ENCODE data around the gene LGMN.
A peak's percentile ranks its signal among the peaks of the same experiment; 100 is the strongest.

The LGMN gene

DNA sequence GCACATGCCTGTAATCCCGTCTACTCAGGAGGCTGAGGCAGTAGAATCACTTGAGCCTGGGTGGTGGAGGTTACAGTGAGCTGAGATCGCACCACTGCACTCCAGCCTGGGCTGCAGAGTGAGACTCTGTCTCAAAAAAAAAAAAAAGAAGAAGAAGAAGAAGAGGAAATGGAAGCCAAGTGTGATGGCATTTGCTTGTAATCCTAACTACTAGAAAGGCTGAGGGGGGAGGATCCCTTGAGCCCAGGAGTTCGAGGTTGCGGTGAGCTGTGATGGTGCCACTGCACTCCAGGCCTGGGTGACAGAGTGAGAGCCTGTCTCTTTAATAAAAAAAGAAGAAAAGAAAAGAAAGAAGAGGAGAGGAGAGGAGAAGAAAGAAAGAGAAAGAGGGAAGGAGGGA, 52.1 kb downstream of the LGMN start:
- H3K9ac ChIP-seq (ENCODE audit: low read length), result no peak overlapping the region
- no peaks in the 10 kb centered on the region for H3K36me3 ChIP-seq (ENCODE audit: control insufficient read depth, insufficient read depth, low read length)
- H3K27me3 ChIP-seq (ENCODE audit: control insufficient read depth, insufficient read depth, low read length), result no peaks in the 10 kb centered on the region
- no peak overlapping the region for H3K27ac ChIP-seq (ENCODE audit: low read depth, low read length)
- peaks cover 17% of the 10 kb centered on the region for H3K4me1 ChIP-seq (ENCODE audit: control insufficient read depth, insufficient read depth, low read length)
- no peak overlapping the region for H3K4me3 ChIP-seq (ENCODE audit: low read length)

DNA sequence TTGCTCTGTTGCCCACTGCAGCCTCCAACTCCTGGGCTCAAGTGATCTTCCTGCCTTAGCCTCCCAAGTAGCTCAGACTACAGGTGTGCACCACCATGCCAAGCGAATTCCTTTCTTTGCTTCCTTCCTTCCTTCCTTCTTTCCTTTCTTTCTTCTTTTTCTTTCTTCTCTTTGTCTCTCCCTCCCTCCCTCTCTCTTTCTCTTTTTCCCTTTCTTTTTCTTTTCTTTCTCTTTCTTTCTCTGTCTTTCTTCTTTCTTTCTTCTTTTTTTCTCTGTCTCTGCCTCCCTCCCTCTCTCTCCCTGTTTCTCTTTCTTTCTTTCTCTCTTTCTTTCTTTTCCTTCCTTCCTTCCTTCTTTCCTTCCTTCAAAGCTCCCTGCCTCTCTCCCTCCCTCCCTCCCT, 52.9 kb downstream of the LGMN start:
- Histone ChIP-seq H3K27ac (ENCODE audit: low read depth, low read length) (no peak overlapping the region), H3K4me1 (ENCODE audit: control insufficient read depth, insufficient read depth, low read length) (peaks cover 17% of the 10 kb centered on the region), H3K9ac (ENCODE audit: low read length) (no peak overlapping the region), H3K27me3 (ENCODE audit: control insufficient read depth, insufficient read depth, low read length) (no peaks in the 10 kb centered on the region), H3K36me3 (ENCODE audit: control insufficient read depth, insufficient read depth, low read length) (no peaks in the 10 kb centered on the region), H3K4me3 (ENCODE audit: low read length) (no peak overlapping the region)

- Histone ChIP-seq H3K4me1 (ENCODE audit: control insufficient read depth, insufficient read depth, low read length) (peaks cover 17% of the 10 kb centered on the region), H3K4me3 (ENCODE audit: low read length) (no peak overlapping the region), H3K27ac (ENCODE audit: low read depth, low read length) (no peak overlapping the region), H3K9ac (ENCODE audit: low read length) (no peak overlapping the region), H3K27me3 (ENCODE audit: control insufficient read depth, insufficient read depth, low read length) (no peaks in the 10 kb centered on the region), H3K36me3 (ENCODE audit: control insufficient read depth, insufficient read depth, low read length) (no peaks in the 10 kb centered on the region)
Observed at GRCh38 chr14:92694807-92695206, 53.6 kb downstream of the LGMN start.

GRCh38 chr14:92693998-92694795, 54.2 kb downstream of the LGMN start:
- Histone ChIP-seq H3K9ac (ENCODE audit: low read length) (no peak overlapping the region), H3K4me3 (ENCODE audit: low read length) (no peak overlapping the region), H3K27ac (ENCODE audit: low read depth, low read length) (no peak overlapping the region), H3K27me3 (ENCODE audit: control insufficient read depth, insufficient read depth, low read length) (no peaks in the 10 kb centered on the region), H3K36me3 (ENCODE audit: control insufficient read depth, insufficient read depth, low read length) (no peaks in the 10 kb centered on the region), H3K4me1 (ENCODE audit: control insufficient read depth, insufficient read depth, low read length) (peaks cover 17% of the 10 kb centered on the region)

DNA sequence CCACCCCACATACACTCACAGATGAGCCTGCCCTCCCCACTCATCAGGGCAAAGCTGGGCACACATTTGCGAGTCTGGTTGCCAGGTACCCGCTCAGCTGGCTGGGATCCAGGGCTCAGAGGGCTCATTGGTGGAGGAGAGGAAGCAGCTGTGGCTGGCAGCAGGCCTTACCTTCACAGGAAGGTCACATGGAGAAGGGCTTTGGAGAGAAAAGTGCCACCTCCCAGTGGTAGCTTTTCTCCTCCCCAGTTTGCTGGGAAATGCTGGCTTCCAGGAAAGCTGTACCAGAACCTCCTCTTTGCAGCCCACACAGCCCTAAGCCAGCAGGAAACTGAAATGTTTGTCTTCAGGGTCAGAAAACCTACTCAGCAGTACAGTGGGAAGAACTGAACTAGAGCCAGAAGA, 55.6 kb downstream of the LGMN start:
- H3K36me3 ChIP-seq (ENCODE audit: control insufficient read depth, insufficient read depth, low read length), result no peaks in the 10 kb centered on the region
- H3K27ac ChIP-seq (ENCODE audit: low read depth, low read length), result peak overlapping the region; percentile 40
- H3K4me3 ChIP-seq (ENCODE audit: low read length), result no peak overlapping the region
- H3K4me1 ChIP-seq (ENCODE audit: control insufficient read depth, insufficient read depth, low read length), result peaks cover 17% of the 10 kb centered on the region
- no peaks in the 10 kb centered on the region for H3K27me3 ChIP-seq (ENCODE audit: control insufficient read depth, insufficient read depth, low read length)
- H3K9ac ChIP-seq (ENCODE audit: low read length), result no peak overlapping the region

- Histone ChIP-seq H3K4me3 (ENCODE audit: low read length) (no peak overlapping the region), H3K27me3 (ENCODE audit: control insufficient read depth, insufficient read depth, low read length) (no peaks in the 10 kb centered on the region), H3K4me1 (ENCODE audit: control insufficient read depth, insufficient read depth, low read length) (peaks cover 19% of the 10 kb centered on the region), H3K9ac (ENCODE audit: low read length) (no peak overlapping the region), H3K36me3 (ENCODE audit: control insufficient read depth, insufficient read depth, low read length) (peaks cover 3% of the 10 kb centered on the region), H3K27ac (ENCODE audit: low read depth, low read length) (no peak overlapping the region)
Observed at GRCh38 chr14:92690171-92691011, 58.0 kb downstream of the LGMN start.

DNA sequence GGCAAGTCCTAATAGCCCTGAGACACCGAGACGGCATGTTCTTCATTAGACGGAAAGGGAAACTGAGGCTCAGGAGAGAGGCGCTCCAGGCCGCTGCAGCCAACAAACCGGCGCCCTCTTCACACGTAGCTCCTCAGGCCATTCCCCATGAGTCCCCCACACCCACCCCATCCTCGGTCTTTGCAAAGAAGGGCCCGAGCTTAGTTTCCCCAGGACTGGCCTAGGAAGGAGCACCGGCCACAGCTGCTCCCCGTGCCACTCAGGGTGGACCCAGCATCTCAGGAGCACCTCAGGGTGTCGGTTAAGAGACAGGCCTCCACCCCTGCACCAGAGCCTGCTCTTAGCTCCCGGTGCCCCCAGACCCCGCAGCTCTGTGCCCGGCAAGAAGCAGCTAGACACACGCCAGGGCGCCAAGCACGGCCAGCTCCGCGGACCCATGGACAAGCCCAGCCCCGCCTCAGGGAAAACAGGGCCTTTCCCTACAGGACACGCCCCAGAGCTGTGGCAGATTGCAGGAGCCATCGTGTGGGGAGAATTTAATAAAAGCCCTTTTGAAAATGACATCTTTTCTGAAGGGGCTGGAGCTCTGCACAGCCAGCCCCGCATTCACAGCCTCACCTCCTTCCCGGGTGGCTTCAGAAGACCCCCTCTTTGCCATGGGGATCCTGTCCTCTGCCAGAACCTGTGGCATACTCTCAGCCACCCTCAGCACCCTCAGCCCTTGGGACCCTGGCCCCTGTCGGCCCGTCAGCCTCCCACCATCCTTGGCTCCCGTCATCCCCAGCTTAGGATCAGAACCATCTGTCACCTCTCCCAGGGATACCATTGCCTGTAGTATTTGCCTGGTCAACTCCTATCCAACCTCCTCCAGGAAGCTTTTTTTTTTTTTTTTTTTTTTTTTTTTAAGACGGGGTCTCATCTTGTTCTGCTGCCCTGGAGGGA, 59.7 kb downstream of the LGMN start:
- Histone ChIP-seq H3K27me3 (ENCODE audit: control insufficient read depth, insufficient read depth, low read length) (no peaks in the 10 kb centered on the region), H3K4me3 (ENCODE audit: low read length) (no peak overlapping the region), H3K9ac (ENCODE audit: low read length) (no peak overlapping the region), H3K36me3 (ENCODE audit: control insufficient read depth, insufficient read depth, low read length) (peaks cover 3% of the 10 kb centered on the region), H3K27ac (ENCODE audit: low read depth, low read length) (no peak overlapping the region), H3K4me1 (ENCODE audit: control insufficient read depth, insufficient read depth, low read length) (peaks cover 18% of the 10 kb centered on the region)

DNA sequence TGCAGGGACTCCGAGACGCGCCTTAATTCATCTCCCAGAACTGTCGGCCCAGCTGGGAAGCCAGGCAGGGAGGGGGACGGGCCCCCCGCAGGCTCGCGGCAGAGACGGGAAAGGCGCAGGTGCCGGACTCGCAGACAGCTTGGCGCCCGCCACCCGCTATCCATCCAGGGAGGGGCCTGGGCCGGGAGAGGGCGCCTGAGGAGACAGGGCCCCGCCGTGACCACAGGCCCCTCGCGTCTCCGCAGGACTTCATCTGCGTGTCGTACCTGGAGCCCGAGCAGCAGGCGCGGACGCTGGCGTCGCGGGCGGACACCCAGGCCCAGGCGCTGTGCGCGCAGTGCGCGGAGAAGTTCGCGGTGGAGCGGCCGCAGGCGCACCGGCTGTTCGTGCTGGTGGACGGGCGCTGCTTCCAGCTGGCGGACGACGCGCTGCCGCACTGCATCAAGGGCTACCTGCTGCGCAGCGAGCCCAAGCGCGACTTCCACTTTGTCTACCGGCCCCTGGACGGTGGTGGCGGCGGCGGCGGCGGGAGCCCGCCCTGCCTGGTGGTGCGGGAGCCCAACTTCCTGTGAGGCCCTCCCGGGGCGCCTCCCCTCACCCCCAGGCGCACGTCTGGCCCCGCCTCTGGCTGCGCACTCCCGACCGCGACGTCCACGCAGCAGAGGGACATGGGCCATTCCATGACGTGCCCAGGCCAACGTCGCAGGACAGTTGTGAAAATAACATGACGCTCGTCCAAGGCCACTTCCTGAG, 60.6 kb downstream of the LGMN start:
- H3K4me3 ChIP-seq (ENCODE audit: low read length), result peak overlapping the region; percentile 50
- H3K36me3 ChIP-seq (ENCODE audit: control insufficient read depth, insufficient read depth, low read length), result peaks cover 3% of the 10 kb centered on the region
- H3K27ac ChIP-seq (ENCODE audit: low read depth, low read length), result peak overlapping the region; percentile 56
- H3K9ac ChIP-seq (ENCODE audit: low read length), result no peak overlapping the region
- H3K27me3 ChIP-seq (ENCODE audit: control insufficient read depth, insufficient read depth, low read length), result no peaks in the 10 kb centered on the region
- H3K4me1 ChIP-seq (ENCODE audit: control insufficient read depth, insufficient read depth, low read length), result peaks cover 10% of the 10 kb centered on the region

DNA sequence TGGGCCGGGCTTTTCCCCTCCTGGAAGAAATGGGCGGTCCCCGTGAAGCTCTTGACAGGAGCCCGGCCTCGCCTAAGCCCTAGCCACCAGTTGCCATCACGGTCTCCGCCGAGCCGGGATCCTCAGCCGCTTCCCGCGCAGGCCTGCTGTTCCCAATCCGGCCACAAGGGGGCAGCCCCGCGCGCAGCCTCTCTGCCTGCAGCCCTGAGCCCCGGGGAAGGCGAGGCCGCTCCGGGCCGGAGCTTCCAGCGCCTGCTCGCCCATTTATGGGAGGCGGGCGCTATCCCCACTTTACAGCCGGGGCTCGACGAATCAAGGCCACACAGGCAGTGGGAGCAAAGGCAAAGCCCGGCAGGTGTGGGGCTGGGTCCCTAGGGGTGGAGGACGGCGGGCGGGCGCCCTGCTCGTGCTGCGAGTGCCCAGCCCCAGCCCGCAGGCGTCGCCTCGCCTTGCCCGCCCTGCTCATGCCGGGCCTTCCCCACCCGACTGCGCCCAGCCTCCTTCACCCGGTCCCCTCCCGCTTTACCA, 61.5 kb downstream of the LGMN start:
- H3K36me3 ChIP-seq (ENCODE audit: control insufficient read depth, insufficient read depth, low read length), result peaks cover 11% of the 10 kb centered on the region
- H3K4me3 ChIP-seq (ENCODE audit: low read length), result peak overlapping the region; percentile 50
- peak overlapping the region; percentile 54 for H3K27ac ChIP-seq (ENCODE audit: low read depth, low read length)
- H3K9ac ChIP-seq (ENCODE audit: low read length), result no peak overlapping the region
- peaks cover 2% of the 10 kb centered on the region for H3K4me1 ChIP-seq (ENCODE audit: control insufficient read depth, insufficient read depth, low read length)
- no peaks in the 10 kb centered on the region for H3K27me3 ChIP-seq (ENCODE audit: control insufficient read depth, insufficient read depth, low read length)

GRCh38 chr14:92686411-92686899, 62.0 kb downstream of the LGMN start:
- Histone ChIP-seq H3K36me3 (ENCODE audit: control insufficient read depth, insufficient read depth, low read length) (peaks cover 11% of the 10 kb centered on the region), H3K4me1 (ENCODE audit: control insufficient read depth, insufficient read depth, low read length) (peaks cover 2% of the 10 kb centered on the region), H3K27ac (ENCODE audit: low read depth, low read length) (no peak overlapping the region), H3K27me3 (ENCODE audit: control insufficient read depth, insufficient read depth, low read length) (no peaks in the 10 kb centered on the region), H3K9ac (ENCODE audit: low read length) (no peak overlapping the region), H3K4me3 (ENCODE audit: low read length) (peak overlapping the region; percentile 11)

GRCh38 chr14:92685784-92686355, 62.6 kb downstream of the LGMN start:
- Histone ChIP-seq H3K4me3 (ENCODE audit: low read length) (no peak overlapping the region), H3K4me1 (ENCODE audit: control insufficient read depth, insufficient read depth, low read length) (peaks cover 7% of the 10 kb centered on the region), H3K36me3 (ENCODE audit: control insufficient read depth, insufficient read depth, low read length) (peaks cover 11% of the 10 kb centered on the region), H3K27ac (ENCODE audit: low read depth, low read length) (no peak overlapping the region), H3K9ac (ENCODE audit: low read length) (no peak overlapping the region), H3K27me3 (ENCODE audit: control insufficient read depth, insufficient read depth, low read length) (no peaks in the 10 kb centered on the region)
